GM20431 (cell line): ENCODE results near the gene RIMKLA.

Experiments used
- in situ Hi-C: fragments of 300-500 bp; cut with MseI, MboI; formaldehyde crosslinking; loops from one replicate; pipeline ENCODE4 v1.15.0; 2020; ENCODE audit warnings: low sequenced_read_pairs; ENCODE audit not compliant: unreplicated experiment

RIMKLA gene

GRCh38 chr1:42463921-42464320 is 83.3 kb downstream of the RIMKLA start:
- in situ Hi-C loops = no loop called here

- in situ Hi-C loops = no loop called here
Measured at GRCh38 chr1:42466030-42466429, 85.4 kb downstream of the RIMKLA start.

GRCh38 chr1:42469727-42470126 is 89.1 kb downstream of the RIMKLA start:
- in situ Hi-C loops = no loop called here
